Measurements from ENCODE around the gene LDLRAD4.

LDLRAD4 gene

DNA sequence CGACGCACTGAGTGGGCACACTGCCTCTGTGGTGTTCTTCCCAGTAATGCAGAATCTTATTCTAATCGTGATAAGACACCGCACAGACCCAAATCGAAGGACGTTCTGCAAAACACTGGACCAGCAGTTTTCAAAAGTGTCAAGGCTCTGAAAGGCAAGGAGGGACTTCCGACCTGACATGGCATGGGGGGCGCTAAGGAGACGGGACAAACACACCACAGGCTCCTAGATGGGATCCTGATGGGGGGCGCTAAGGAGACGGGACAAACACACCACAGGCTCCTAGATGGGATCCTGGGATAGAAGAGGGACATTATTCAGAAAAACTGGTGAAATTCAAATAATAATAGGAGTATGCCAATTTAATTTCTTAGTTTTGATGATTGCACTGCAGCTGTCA lies 191.4 kb downstream of the LDLRAD4 start:
- Histone ChIP-seq H3K36me3 (ENCODE audit: control insufficient read depth in 4 of 4, insufficient read depth in 4 of 4, low read length in 3 of 4) (peaks cover 0 to 8% (median 5%) of the 10 kb centered on the region in 4 experiments), H3K4me3 (ENCODE audit: control insufficient read depth in 1 of 7, extremely low read depth in 1 of 7, insufficient read depth in 4 of 7, low read depth in 2 of 7, low read length in 6 of 7) (no peak overlapping the region), H3K9me3 (ENCODE audit: control extremely low read depth in 1 of 5, control insufficient read depth in 4 of 5, insufficient read depth in 2 of 5, low read depth in 1 of 5, low read length in 4 of 5) (peaks cover 0 to 6% (median 3%) of the 10 kb centered on the region in 5 experiments), H3K27me3 (replicated peaks in 2 of 5; ENCODE audit: control insufficient read depth in 4 of 5, insufficient read depth in 5 of 5, low read length in 4 of 5) (no peaks in the 10 kb centered on the region), H3K4me1 (ENCODE audit: control extremely low read depth in 1 of 4, control insufficient read depth in 4 of 4, insufficient read depth in 4 of 4, low read length in 3 of 4) (no peaks in the 10 kb centered on the region), H3K27ac (ENCODE audit: insufficient read depth in 1 of 2, low read depth in 1 of 2, low read length in 2 of 2, poor library complexity in 1 of 2, severe bottlenecking in 2 of 2) (no peak overlapping the region)
- 98% methylated on average over 10 of the region's 11 CpGs for WGBS (ENCODE audit: insufficient coverage)
- POLR2A ChIA-PET, result no interaction called here
- no peak for DNase-seq
- CTCF ChIA-PET, result interaction anchor here (1.7 kb wide), 1 partner anchor 25 kb away, joined by 3 read pairs; no protein-coding TSS in a partner anchor

- no peak overlapping the region for H3K4me3 ChIP-seq (ENCODE audit: control insufficient read depth in 1 of 7, extremely low read depth in 1 of 7, insufficient read depth in 4 of 7, low read depth in 2 of 7, low read length in 6 of 7)
- CTCF ChIA-PET, result interaction anchor here (0.7 to 1.7 kb wide), 2 partner anchors 25 to 1588 kb away, joined by 3 read pairs; no protein-coding TSS in a partner anchor
- DNase-seq, result no peak
- POLR2A ChIA-PET, result no interaction called here
- H3K27ac ChIP-seq (ENCODE audit: insufficient read depth in 1 of 2, low read depth in 1 of 2, low read length in 2 of 2, poor library complexity in 1 of 2, severe bottlenecking in 2 of 2), result no peak overlapping the region
- peaks cover 0 to 6% (median 3%) of the 10 kb centered on the region in 5 experiments for H3K9me3 ChIP-seq (ENCODE audit: control extremely low read depth in 1 of 5, control insufficient read depth in 4 of 5, insufficient read depth in 2 of 5, low read depth in 1 of 5, low read length in 4 of 5)
- H3K36me3 ChIP-seq (ENCODE audit: control insufficient read depth in 4 of 4, insufficient read depth in 4 of 4, low read length in 3 of 4), result peaks cover 0 to 8% (median 5%) of the 10 kb centered on the region in 4 experiments
- peaks cover 0 to under 1% (median 0%) of the 10 kb centered on the region in 4 experiments for H3K4me1 ChIP-seq (ENCODE audit: control extremely low read depth in 1 of 4, control insufficient read depth in 4 of 4, insufficient read depth in 4 of 4, low read length in 3 of 4)
- no peaks in the 10 kb centered on the region for H3K27me3 ChIP-seq (replicated peaks in 2 of 5; ENCODE audit: control insufficient read depth in 4 of 5, insufficient read depth in 5 of 5, low read length in 4 of 5)
Measured at GRCh38 chr18:13410471-13410870, 191.9 kb downstream of the LDLRAD4 start.

DNA sequence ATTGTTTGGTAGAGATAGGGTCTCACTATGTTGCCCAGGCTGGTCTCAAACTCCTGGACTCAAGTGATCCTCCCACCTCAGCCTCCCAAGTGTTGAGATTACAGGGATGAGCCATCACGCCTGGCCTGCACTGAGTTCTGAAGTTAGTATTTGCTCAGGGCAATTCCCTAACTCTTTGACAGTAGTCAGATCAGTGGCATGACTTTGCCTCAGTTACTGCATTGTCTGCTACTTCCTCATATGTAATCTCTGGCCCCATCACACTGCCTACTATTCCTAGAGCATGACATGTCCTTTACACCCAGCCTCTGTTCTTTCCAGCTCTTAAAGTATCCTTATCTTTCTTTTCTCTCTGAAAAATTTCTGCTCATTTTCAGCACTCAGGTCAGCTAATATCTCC lies 193.5 kb downstream of the LDLRAD4 start:
- WGBS (ENCODE audit: insufficient coverage), result 100% methylated on average over 1 of the region's 1 CpG
- Histone ChIP-seq H3K27ac (ENCODE audit: insufficient read depth in 1 of 2, low read depth in 1 of 2, low read length in 2 of 2, poor library complexity in 1 of 2, severe bottlenecking in 2 of 2) (no peak overlapping the region), H3K4me3 (ENCODE audit: control insufficient read depth in 1 of 7, extremely low read depth in 1 of 7, insufficient read depth in 4 of 7, low read depth in 2 of 7, low read length in 6 of 7) (no peak overlapping the region), H3K9me3 (ENCODE audit: control extremely low read depth in 1 of 5, control insufficient read depth in 4 of 5, insufficient read depth in 2 of 5, low read depth in 1 of 5, low read length in 4 of 5) (peaks cover 0 to 6% (median 3%) of the 10 kb centered on the region in 5 experiments), H3K36me3 (ENCODE audit: control insufficient read depth in 4 of 4, insufficient read depth in 4 of 4, low read length in 3 of 4) (peaks cover 0 to 8% (median 5%) of the 10 kb centered on the region in 4 experiments), H3K4me1 (ENCODE audit: control extremely low read depth in 1 of 4, control insufficient read depth in 4 of 4, insufficient read depth in 4 of 4, low read length in 3 of 4) (peaks cover 0 to 16% (median 11%) of the 10 kb centered on the region in 4 experiments), H3K27me3 (replicated peaks in 2 of 5; ENCODE audit: control insufficient read depth in 4 of 5, insufficient read depth in 5 of 5, low read length in 4 of 5) (no peaks in the 10 kb centered on the region)
- ChIA-PET POLR2A (no interaction called here), CTCF (interaction anchor here (1.7 kb wide), 1 partner anchor 23 kb away, joined by 3 read pairs; no protein-coding TSS in a partner anchor)
- DNase-seq, result no peak

DNA sequence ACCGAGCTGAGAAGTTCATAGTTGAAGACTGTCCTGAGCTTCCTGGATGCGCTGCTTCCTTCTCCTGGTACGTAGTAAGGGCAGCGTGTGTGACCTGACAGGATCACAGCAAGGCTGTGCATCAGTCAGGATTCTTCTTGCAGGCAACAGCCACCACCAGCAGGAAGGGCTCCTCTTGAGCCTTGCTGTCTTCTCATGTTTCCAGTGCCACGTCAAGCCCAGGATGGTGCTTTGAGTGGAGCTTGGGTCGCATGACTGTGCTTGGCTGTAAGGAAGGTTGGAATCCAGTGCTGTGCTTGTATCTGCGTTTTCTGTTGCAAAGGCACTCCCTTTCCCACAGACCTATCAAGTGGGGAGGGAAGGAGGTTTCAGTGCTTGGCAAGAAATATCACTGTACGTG lies 194.3 kb downstream of the LDLRAD4 start:
- Histone ChIP-seq H3K27me3 (replicated peaks in 2 of 5; ENCODE audit: control insufficient read depth in 4 of 5, insufficient read depth in 5 of 5, low read length in 4 of 5) (no peaks in the 10 kb centered on the region), H3K9me3 (ENCODE audit: control extremely low read depth in 1 of 5, control insufficient read depth in 4 of 5, insufficient read depth in 2 of 5, low read depth in 1 of 5, low read length in 4 of 5) (peaks cover 0 to 6% (median 3%) of the 10 kb centered on the region in 5 experiments), H3K4me3 (ENCODE audit: control insufficient read depth in 1 of 7, extremely low read depth in 1 of 7, insufficient read depth in 4 of 7, low read depth in 2 of 7, low read length in 6 of 7) (no peak overlapping the region), H3K27ac (ENCODE audit: insufficient read depth in 1 of 2, low read depth in 1 of 2, low read length in 2 of 2, poor library complexity in 1 of 2, severe bottlenecking in 2 of 2) (no peak overlapping the region), H3K4me1 (ENCODE audit: control extremely low read depth in 1 of 4, control insufficient read depth in 4 of 4, insufficient read depth in 4 of 4, low read length in 3 of 4) (peaks cover 0 to 18% (median 12%) of the 10 kb centered on the region in 4 experiments), H3K36me3 (ENCODE audit: control insufficient read depth in 4 of 4, insufficient read depth in 4 of 4, low read length in 3 of 4) (peaks cover 0 to 8% (median 4%) of the 10 kb centered on the region in 4 experiments)
- CTCF ChIA-PET, result no interaction called here
- POLR2A ChIA-PET, result no interaction called here
- no peak for DNase-seq
- WGBS (ENCODE audit: insufficient coverage), result 95% methylated on average over 5 of the region's 8 CpGs

DNA sequence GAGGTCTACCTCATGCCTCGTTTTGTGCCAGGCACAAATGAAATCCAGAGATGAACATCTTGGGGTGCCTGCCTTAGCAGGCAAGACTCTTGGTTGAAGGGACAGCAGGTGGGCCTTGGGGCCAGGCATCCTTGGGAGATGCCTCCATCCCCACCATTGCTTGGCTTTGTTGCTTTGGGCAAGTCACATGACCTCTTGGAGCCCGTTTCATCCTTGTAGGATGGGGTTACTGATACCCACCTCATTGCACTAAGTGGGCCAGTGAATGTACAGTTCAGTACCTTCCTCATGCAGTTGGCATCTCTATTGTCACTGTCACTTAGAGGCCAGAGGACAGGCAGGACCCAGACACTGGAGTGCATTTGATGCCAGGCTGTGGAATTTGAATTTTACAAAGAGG lies 195.5 kb downstream of the LDLRAD4 start:
- H3K9me3 ChIP-seq (ENCODE audit: control extremely low read depth in 1 of 5, control insufficient read depth in 4 of 5, insufficient read depth in 2 of 5, low read depth in 1 of 5, low read length in 4 of 5), result peaks cover 0 to 6% (median 3%) of the 10 kb centered on the region in 5 experiments

GRCh38 chr18:13414521-13414920 lies 196.0 kb downstream of the LDLRAD4 start:
- ChIA-PET POLR2A (no interaction called here), CTCF (no interaction called here)
- 95% methylated on average over 4 of the region's 4 CpGs for WGBS (ENCODE audit: insufficient coverage)
- DNase-seq, result no peak
- Histone ChIP-seq H3K4me1 (ENCODE audit: control extremely low read depth in 1 of 4, control insufficient read depth in 4 of 4, insufficient read depth in 4 of 4, low read length in 3 of 4) (peaks cover 0 to 18% (median 12%) of the 10 kb centered on the region in 4 experiments), H3K36me3 (ENCODE audit: control insufficient read depth in 4 of 4, insufficient read depth in 4 of 4, low read length in 3 of 4) (peaks cover 0 to 6% (median 4%) of the 10 kb centered on the region in 4 experiments), H3K27ac (ENCODE audit: insufficient read depth in 1 of 2, low read depth in 1 of 2, low read length in 2 of 2, poor library complexity in 1 of 2, severe bottlenecking in 2 of 2) (no peak overlapping the region), H3K27me3 (replicated peaks in 2 of 5; ENCODE audit: control insufficient read depth in 4 of 5, insufficient read depth in 5 of 5, low read length in 4 of 5) (no peaks in the 10 kb centered on the region), H3K4me3 (ENCODE audit: control insufficient read depth in 1 of 7, extremely low read depth in 1 of 7, insufficient read depth in 4 of 7, low read depth in 2 of 7, low read length in 6 of 7) (no peak overlapping the region), H3K9me3 (ENCODE audit: control extremely low read depth in 1 of 5, control insufficient read depth in 4 of 5, insufficient read depth in 2 of 5, low read depth in 1 of 5, low read length in 4 of 5) (peaks cover 0 to 6% (median 3%) of the 10 kb centered on the region in 5 experiments)

More for the DNA sequence above, 195.5 kb downstream of the LDLRAD4 start:
- CTCF ChIA-PET, result no interaction called here
- peaks cover 0 to 18% (median 12%) of the 10 kb centered on the region in 4 experiments for H3K4me1 ChIP-seq (ENCODE audit: control extremely low read depth in 1 of 4, control insufficient read depth in 4 of 4, insufficient read depth in 4 of 4, low read length in 3 of 4)
- no peak for DNase-seq
- WGBS (ENCODE audit: insufficient coverage), result 89% methylated on average over 2 of the region's 2 CpGs
- POLR2A ChIA-PET, result no interaction called here
- H3K27ac ChIP-seq (ENCODE audit: insufficient read depth in 1 of 2, low read depth in 1 of 2, low read length in 2 of 2, poor library complexity in 1 of 2, severe bottlenecking in 2 of 2), result no peak overlapping the region
- H3K27me3 ChIP-seq (replicated peaks in 2 of 5; ENCODE audit: control insufficient read depth in 4 of 5, insufficient read depth in 5 of 5, low read length in 4 of 5), result no peaks in the 10 kb centered on the region
- peaks cover 0 to 6% (median 4%) of the 10 kb centered on the region in 4 experiments for H3K36me3 ChIP-seq (ENCODE audit: control insufficient read depth in 4 of 4, insufficient read depth in 4 of 4, low read length in 3 of 4)
- no peak overlapping the region for H3K4me3 ChIP-seq (ENCODE audit: control insufficient read depth in 1 of 7, extremely low read depth in 1 of 7, insufficient read depth in 4 of 7, low read depth in 2 of 7, low read length in 6 of 7)

DNA sequence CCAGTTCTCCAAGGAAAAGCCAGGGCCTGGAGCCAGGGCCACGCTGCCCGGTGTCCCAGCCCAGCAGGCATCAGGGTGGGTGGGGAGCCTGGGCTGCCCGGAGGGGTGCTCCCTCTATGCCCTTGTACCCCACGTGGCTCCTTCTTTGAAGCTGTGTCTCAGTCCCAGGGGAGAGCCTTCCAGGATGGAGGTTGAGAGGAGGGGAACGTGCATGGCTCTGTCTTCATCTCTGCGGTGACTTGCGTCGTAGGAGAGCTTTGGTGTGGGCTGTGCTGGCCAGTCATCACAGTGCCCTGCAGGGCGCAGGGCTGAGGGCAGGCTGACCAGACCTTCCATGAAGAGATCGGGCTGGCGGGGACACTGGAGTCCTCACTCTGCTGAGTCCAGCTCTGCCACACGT lies 197.2 kb downstream of the LDLRAD4 start:
- POLR2A ChIA-PET, result no interaction called here
- Histone ChIP-seq H3K36me3 (ENCODE audit: control insufficient read depth in 4 of 4, insufficient read depth in 4 of 4, low read length in 3 of 4) (peaks cover 0 to 6% (median 4%) of the 10 kb centered on the region in 4 experiments), H3K4me3 (ENCODE audit: control insufficient read depth in 1 of 7, extremely low read depth in 1 of 7, insufficient read depth in 4 of 7, low read depth in 2 of 7, low read length in 6 of 7) (peak overlapping the region in 1 of 7 experiments; percentile 3), H3K27me3 (replicated peaks in 2 of 5; ENCODE audit: control insufficient read depth in 4 of 5, insufficient read depth in 5 of 5, low read length in 4 of 5) (no peaks in the 10 kb centered on the region), H3K9me3 (ENCODE audit: control extremely low read depth in 1 of 5, control insufficient read depth in 4 of 5, insufficient read depth in 2 of 5, low read depth in 1 of 5, low read length in 4 of 5) (peaks cover 0 to 6% (median 3%) of the 10 kb centered on the region in 5 experiments), H3K27ac (ENCODE audit: insufficient read depth in 1 of 2, low read depth in 1 of 2, low read length in 2 of 2, poor library complexity in 1 of 2, severe bottlenecking in 2 of 2) (no peak overlapping the region), H3K4me1 (ENCODE audit: control extremely low read depth in 1 of 4, control insufficient read depth in 4 of 4, insufficient read depth in 4 of 4, low read length in 3 of 4) (peaks cover 0 to 18% (median 13%) of the 10 kb centered on the region in 4 experiments)
- CTCF ChIA-PET, result interaction anchor here (1.5 kb wide), 1 partner anchor 9 kb away, joined by 7 read pairs; no protein-coding TSS in a partner anchor
- 96% methylated on average over 12 of the region's 12 CpGs for WGBS (ENCODE audit: insufficient coverage)
- no peak for DNase-seq
